ENCODE data around the gene TREH.

Gene TREH

DNA sequence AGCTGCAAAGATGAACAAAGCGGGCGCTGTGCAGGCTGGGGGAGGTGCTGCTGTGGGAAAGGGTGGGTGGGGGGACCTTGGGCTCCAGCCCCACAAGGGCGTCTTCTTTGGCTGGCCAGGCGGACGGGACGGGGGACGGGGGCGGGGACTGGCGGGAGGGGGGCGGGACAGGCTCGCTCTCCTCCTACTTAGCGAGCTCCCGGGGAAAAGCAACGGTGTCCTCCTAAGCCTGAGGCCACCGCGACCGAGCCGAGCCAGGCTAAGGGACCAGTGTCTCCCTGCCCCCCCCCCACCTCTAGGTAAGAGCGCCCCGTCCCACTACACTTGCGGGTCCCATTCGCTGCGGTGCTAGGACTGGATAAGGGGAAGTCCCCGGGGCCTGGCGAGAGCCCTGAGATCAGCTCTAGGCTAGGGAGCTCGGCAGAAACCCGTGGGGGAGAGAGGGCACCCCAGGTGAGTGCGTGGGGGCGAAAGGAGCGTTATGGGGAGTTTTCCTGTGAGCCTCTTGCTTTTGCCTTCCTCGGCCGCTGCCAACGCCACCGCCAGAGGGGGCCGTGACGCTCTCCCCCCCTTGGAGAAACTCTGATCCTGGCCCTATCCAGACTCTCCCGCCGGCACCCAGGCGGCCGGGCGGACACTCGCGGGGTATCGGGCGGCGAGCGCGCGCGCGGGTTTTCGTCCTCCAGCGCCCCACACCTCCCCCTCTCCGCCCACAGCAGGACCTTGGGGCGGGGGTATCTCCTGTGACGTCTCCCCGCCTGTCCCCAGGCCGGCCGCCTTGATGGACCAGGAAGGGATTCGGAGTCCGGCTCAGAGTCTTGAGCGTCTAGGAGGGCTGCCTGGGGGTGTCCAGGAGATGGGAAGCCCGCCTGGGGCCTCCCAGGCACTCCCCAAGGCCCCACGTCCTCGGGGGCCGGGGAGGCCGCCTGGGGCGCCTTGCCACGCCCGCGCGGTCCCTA, 71.8 kb downstream of the TREH start, which contains the start of gene PHLDB1:
TSS of gene PHLDB1 (plus strand) at position 215 of the 959 bp plus-strand sequence. CDS start 6,222 bp downstream, outside the sequence.
- peak within 1 kb of the TSS; percentile 2; the same call in 1 of the 2 replicates for H3K27ac ChIP-seq
- no peak for TF ChIP-seq ZFX (IDR thresholded peaks at IDR 0.05)
- TF ChIP-seq, protein P1, sequence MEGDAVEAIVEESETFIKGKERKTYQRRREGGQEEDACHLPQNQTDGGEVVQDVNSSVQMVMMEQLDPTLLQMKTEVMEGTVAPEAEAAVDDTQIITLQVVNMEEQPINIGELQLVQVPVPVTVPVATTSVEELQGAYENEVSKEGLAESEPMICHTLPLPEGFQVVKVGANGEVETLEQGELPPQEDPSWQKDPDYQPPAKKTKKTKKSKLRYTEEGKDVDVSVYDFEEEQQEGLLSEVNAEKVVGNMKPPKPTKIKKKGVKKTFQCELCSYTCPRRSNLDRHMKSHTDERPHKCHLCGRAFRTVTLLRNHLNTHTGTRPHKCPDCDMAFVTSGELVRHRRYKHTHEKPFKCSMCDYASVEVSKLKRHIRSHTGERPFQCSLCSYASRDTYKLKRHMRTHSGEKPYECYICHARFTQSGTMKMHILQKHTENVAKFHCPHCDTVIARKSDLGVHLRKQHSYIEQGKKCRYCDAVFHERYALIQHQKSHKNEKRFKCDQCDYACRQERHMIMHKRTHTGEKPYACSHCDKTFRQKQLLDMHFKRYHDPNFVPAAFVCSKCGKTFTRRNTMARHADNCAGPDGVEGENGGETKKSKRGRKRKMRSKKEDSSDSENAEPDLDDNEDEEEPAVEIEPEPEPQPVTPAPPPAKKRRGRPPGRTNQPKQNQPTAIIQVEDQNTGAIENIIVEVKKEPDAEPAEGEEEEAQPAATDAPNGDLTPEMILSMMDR (conservative IDR thresholded peaks at IDR 0.05), result peak; percentile 69

All from C4-2B (cell line).